ENCODE data around the gene HLA-DPA1. TPM values are rescaled to one million over a fixed set of nuclear protein-coding genes. Genes with fewer than 3 reads are reported as not detected.

HLA-DPA1 gene
- total RNA-seq, 1 experiment from 2014 or later = 46.4 TPM

DNA sequence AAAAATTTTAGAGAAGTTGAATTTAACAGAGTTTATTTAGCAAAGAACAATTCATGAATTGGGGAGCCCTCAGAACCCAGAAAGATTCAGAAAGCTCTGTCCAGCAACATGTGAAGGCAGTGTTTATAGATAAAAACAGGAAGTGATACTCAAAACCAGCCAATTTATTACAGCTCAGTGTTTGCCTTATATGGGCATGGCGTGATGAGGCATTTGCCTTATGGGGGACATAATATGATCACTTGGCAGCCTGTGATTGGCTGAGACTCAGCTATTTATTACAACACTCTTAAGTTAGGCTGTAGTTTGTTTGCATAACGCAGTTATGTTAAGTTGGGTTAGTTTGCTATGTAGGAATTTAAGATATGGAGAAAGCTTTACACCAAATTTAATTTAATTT, 11.5 kb downstream of the HLA-DPA1 start:
- Mint-ChIP-seq H3K9me3 (ENCODE audit: low read depth, unreplicated experiment) (no peaks in the 10 kb centered on the region), H3K27me3 (ENCODE audit: unreplicated experiment) (peaks cover 59% of the 10 kb centered on the region), H3K4me1 (ENCODE audit: low read depth, unreplicated experiment) (peaks cover 11% of the 10 kb centered on the region), H3K27ac (ENCODE audit: unreplicated experiment) (no peak overlapping the region), H3K36me3 (ENCODE audit: insufficient read depth, unreplicated experiment) (no peaks in the 10 kb centered on the region), H3K4me3 (ENCODE audit: low read depth, unreplicated experiment) (no peak overlapping the region)
- CTCF ChIA-PET = interaction anchor here (0.7 kb wide), 1 partner anchor 12 kb away, joined by 3 read pairs; no protein-coding TSS in a partner anchor
- no peak for DNase-seq
- BruUV-seq (replicated peaks) = no TSS peak
- no peak for TF ChIP-seq CTCF (IDR thresholded peaks at IDR 0.05; ENCODE audit: unreplicated experiment)
- intact Hi-C loops (cut with micrococcal nuclease; ENCODE audit: unreplicated experiment) = no loop called here

GRCh38 chr6:33057222-33058150, 16.0 kb downstream of the HLA-DPA1 start:
- Mint-ChIP-seq H3K4me3 (ENCODE audit: low read depth, unreplicated experiment) (no peak overlapping the region), H3K9me3 (ENCODE audit: low read depth, unreplicated experiment) (peaks cover 3% of the 10 kb centered on the region), H3K27me3 (ENCODE audit: unreplicated experiment) (peaks cover 57% of the 10 kb centered on the region), H3K36me3 (ENCODE audit: insufficient read depth, unreplicated experiment) (no peaks in the 10 kb centered on the region), H3K27ac (ENCODE audit: unreplicated experiment) (no peak overlapping the region), H3K4me1 (ENCODE audit: low read depth, unreplicated experiment) (peaks cover 11% of the 10 kb centered on the region)
- TF ChIP-seq CTCF (IDR thresholded peaks at IDR 0.05; ENCODE audit: unreplicated experiment) = no peak
- CTCF ChIA-PET = interaction anchor here (1.0 kb wide), 1 partner anchor 43 kb away, joined by 3 read pairs; no protein-coding TSS in a partner anchor
- intact Hi-C loops (cut with micrococcal nuclease; ENCODE audit: unreplicated experiment) = no loop called here
- DNase-seq = no peak
- no TSS peak for BruUV-seq (replicated peaks)

DNA sequence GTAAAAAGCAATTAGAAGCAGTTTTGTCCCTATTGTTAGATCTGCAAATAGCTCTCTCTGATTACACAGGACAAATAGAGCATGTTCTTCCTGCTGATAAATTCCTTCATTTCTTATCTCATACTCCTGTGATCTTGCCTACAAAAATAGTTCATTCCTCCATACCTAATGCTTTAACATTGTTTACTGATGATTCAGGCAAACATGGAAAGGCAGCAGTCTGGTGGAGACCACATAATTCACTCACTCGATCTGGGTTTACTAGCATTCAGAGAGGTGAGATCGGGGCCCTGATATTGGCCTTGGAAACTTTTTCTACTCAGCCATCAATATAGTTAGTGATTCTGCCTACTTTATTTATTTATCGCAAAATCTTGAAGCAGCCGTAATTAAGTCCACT, 20.2 kb downstream of the HLA-DPA1 start:
- Mint-ChIP-seq H3K36me3 (ENCODE audit: insufficient read depth, unreplicated experiment) (no peaks in the 10 kb centered on the region), H3K27me3 (ENCODE audit: unreplicated experiment) (peaks cover 78% of the 10 kb centered on the region), H3K4me1 (ENCODE audit: low read depth, unreplicated experiment) (peaks cover 26% of the 10 kb centered on the region), H3K4me3 (ENCODE audit: low read depth, unreplicated experiment) (peak overlapping the region; percentile 34), H3K27ac (ENCODE audit: unreplicated experiment) (peak overlapping the region; percentile 43), H3K9me3 (ENCODE audit: low read depth, unreplicated experiment) (peaks cover 3% of the 10 kb centered on the region)
- no TSS peak for BruUV-seq (replicated peaks)
- CTCF ChIA-PET = interaction anchor here (0.7 to 1.0 kb wide), 2 partner anchors 24 to 32 kb away, joined by 3 to 4 read pairs; no protein-coding TSS in a partner anchor
- no peak for DNase-seq
- intact Hi-C loops (cut with micrococcal nuclease; ENCODE audit: unreplicated experiment) = loop anchor here (2.0 kb wide), 1 partner anchor 28 kb away; no protein-coding TSS in a partner anchor
- no peak for TF ChIP-seq CTCF (IDR thresholded peaks at IDR 0.05; ENCODE audit: unreplicated experiment)

GRCh38 chr6:33052627-33053026, 20.8 kb downstream of the HLA-DPA1 start:
- CTCF ChIA-PET = interaction anchor here (0.6 to 1.0 kb wide), 3 partner anchors 23 to 1590 kb away, joined by 3 to 4 read pairs (median 3); no protein-coding TSS in a partner anchor
- Mint-ChIP-seq H3K9me3 (ENCODE audit: low read depth, unreplicated experiment) (peaks cover 3% of the 10 kb centered on the region), H3K4me3 (ENCODE audit: low read depth, unreplicated experiment) (peak overlapping the region; percentile 34), H3K27ac (ENCODE audit: unreplicated experiment) (peak overlapping the region; percentile 43), H3K4me1 (ENCODE audit: low read depth, unreplicated experiment) (peaks cover 26% of the 10 kb centered on the region), H3K36me3 (ENCODE audit: insufficient read depth, unreplicated experiment) (no peaks in the 10 kb centered on the region), H3K27me3 (ENCODE audit: unreplicated experiment) (peaks cover 78% of the 10 kb centered on the region)
- DNase-seq = no peak
- intact Hi-C loops (cut with micrococcal nuclease; ENCODE audit: unreplicated experiment) = loop anchor here (2.0 kb wide), 1 partner anchor 28 kb away; no protein-coding TSS in a partner anchor
- TF ChIP-seq CTCF (IDR thresholded peaks at IDR 0.05; ENCODE audit: unreplicated experiment) = no peak
- BruUV-seq (replicated peaks) = no TSS peak

Data from Calu3 (cell line).